ENCODE results near the gene C5orf58. TPM values are rescaled to one million over a fixed set of nuclear protein-coding genes. Genes with fewer than 3 reads are reported as not detected.

Gene C5orf58
- total and polyA plus RNA-seq, 2 donors (not counting 1 experiment from before 2014, with no cell fraction given) = not detected

- no peaks in the 10 kb centered on the region for H3K4me1 ChIP-seq (ENCODE audit: control insufficient read depth in 2 of 2, insufficient read depth in 2 of 2, low read length in 2 of 2)
- peaks cover 0 to 3% (median 1%) of the 10 kb centered on the region in 4 experiments for H3K27me3 ChIP-seq (replicated peaks in 1 of 4; ENCODE audit: control extremely low read depth in 1 of 4, control insufficient read depth in 3 of 4, insufficient read depth in 4 of 4, low read length in 3 of 4)
- H3K27me3 Mint-ChIP-seq = peaks cover 9% of the 10 kb centered on the region
- H3K4me2 ChIP-seq (replicated peaks; ENCODE audit: low read depth, low read length, poor library complexity, severe bottlenecking) = no peak overlapping the region
- H3K36me3 ChIP-seq (replicated peaks in 1 of 2; ENCODE audit: control extremely low read depth in 1 of 2, control insufficient read depth in 1 of 2, extremely low read depth in 1 of 2, insufficient read depth in 2 of 2, low read length in 1 of 2) = no peaks in the 10 kb centered on the region
- CTCF ChIA-PET = interaction anchor here (0.8 to 14.2 kb wide), 3 partner anchors 8 to 202 kb away, joined by 5 to 189 read pairs (median 6); no protein-coding TSS in a partner anchor
- POLR2A ChIA-PET = no interaction called here
- peaks cover 8% of the 10 kb centered on the region for H3K4me1 Mint-ChIP-seq
- intact Hi-C loops (cut with micrococcal nuclease) = no loop called here
- no peak for ATAC-seq (ENCODE audit: low read depth)
- DNase-seq = no peak
- H3K27ac ChIP-seq (ENCODE audit: low read length in 2 of 2) = no peak overlapping the region
- no peak overlapping the region for H3K9ac ChIP-seq (ENCODE audit: low read length)
- no peak overlapping the region for H3K4me3 ChIP-seq (ENCODE audit: control extremely low read depth in 1 of 5, extremely low read depth in 1 of 5, insufficient read depth in 1 of 5, low read depth in 2 of 5, low read length in 4 of 5)
- 94% methylated on average over 5 of the region's 5 CpGs for WGBS (ENCODE audit: insufficient coverage)
- TF ChIP-seq EZH2 (IDR thresholded peaks at IDR 0.05; ENCODE audit: borderline replicate concordance, insufficient read depth, low read depth, low read length, poor library complexity, severe bottlenecking) (no peak), CTCF (IDR thresholded peaks at IDR 0.05) (no peak)
- no peaks in the 10 kb centered on the region for H3K9me3 ChIP-seq (ENCODE audit: control extremely low read depth in 1 of 3, control insufficient read depth in 2 of 3, insufficient read depth in 1 of 3, low read length in 2 of 3)
- H3K4me3 Mint-ChIP-seq = no peak overlapping the region
- H3K79me2 ChIP-seq (ENCODE audit: control insufficient read depth, insufficient read depth, low read length) = no peaks in the 10 kb centered on the region
- H2AFZ ChIP-seq (ENCODE audit: insufficient read depth, low read depth, low read length, poor library complexity, severe bottlenecking) = no peak overlapping the region
- H4K20me1 ChIP-seq (ENCODE audit: control insufficient read depth, insufficient read depth, low read length, poor library complexity, severe bottlenecking) = no peaks in the 10 kb centered on the region
- H3K9me3 Mint-ChIP-seq (ENCODE audit: insufficient read depth) = peaks cover 1% of the 10 kb centered on the region
- H3K27ac Mint-ChIP-seq = no peak overlapping the region
Observed at GRCh38 chr5:170217831-170218230, 15.0 kb upstream of the C5orf58 start.

DNA sequence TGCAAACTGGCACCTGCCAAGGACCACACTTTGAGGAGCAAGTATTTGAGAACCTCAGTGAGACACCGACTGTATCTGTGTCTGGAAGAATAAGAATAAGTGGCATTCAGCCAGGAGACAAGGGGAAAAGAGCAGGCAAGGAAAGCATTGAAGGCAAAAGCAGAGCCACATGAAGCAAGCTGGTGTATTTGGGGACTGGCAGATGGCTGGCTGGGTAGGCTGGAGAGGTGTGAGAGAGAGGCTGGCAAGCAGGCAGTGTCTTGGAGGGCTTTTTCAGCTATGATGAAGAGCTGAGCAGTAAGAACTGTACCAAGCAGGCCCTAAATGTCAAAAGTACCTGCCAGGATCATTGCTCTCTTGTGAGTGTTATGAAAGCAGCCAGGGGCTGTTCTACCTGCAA lies 14.1 kb upstream of the C5orf58 start:
- H2AFZ ChIP-seq (ENCODE audit: insufficient read depth, low read depth, low read length, poor library complexity, severe bottlenecking) = no peak overlapping the region
- DNase-seq (no peak), ATAC-seq (ENCODE audit: low read depth) (no peak)
- no peaks in the 10 kb centered on the region for H3K4me1 ChIP-seq (ENCODE audit: control insufficient read depth in 2 of 2, insufficient read depth in 2 of 2, low read length in 2 of 2)
- H3K4me3 ChIP-seq (ENCODE audit: control extremely low read depth in 1 of 5, extremely low read depth in 1 of 5, insufficient read depth in 1 of 5, low read depth in 2 of 5, low read length in 4 of 5) = no peak overlapping the region
- no peak overlapping the region for H3K4me3 Mint-ChIP-seq
- H3K27me3 ChIP-seq (replicated peaks in 1 of 4; ENCODE audit: control extremely low read depth in 1 of 4, control insufficient read depth in 3 of 4, insufficient read depth in 4 of 4, low read length in 3 of 4) = peaks cover 0 to 3% (median 1%) of the 10 kb centered on the region in 4 experiments
- no peak for TF ChIP-seq EZH2 (IDR thresholded peaks at IDR 0.05; ENCODE audit: borderline replicate concordance, insufficient read depth, low read depth, low read length, poor library complexity, severe bottlenecking)
- no peak for TF ChIP-seq CTCF (IDR thresholded peaks at IDR 0.05)
- H3K9me3 ChIP-seq (ENCODE audit: control extremely low read depth in 1 of 3, control insufficient read depth in 2 of 3, insufficient read depth in 1 of 3, low read length in 2 of 3) = no peaks in the 10 kb centered on the region
- H3K4me2 ChIP-seq (replicated peaks; ENCODE audit: low read depth, low read length, poor library complexity, severe bottlenecking) = no peak overlapping the region
- H3K27me3 Mint-ChIP-seq = peaks cover 7% of the 10 kb centered on the region
- no peak overlapping the region for H3K27ac Mint-ChIP-seq
- WGBS (ENCODE audit: insufficient coverage) = 80% methylated on average over 1 of the region's 1 CpG
- no peaks in the 10 kb centered on the region for H4K20me1 ChIP-seq (ENCODE audit: control insufficient read depth, insufficient read depth, low read length, poor library complexity, severe bottlenecking)
- peaks cover 8% of the 10 kb centered on the region for H3K4me1 Mint-ChIP-seq
- peaks cover 1% of the 10 kb centered on the region for H3K9me3 Mint-ChIP-seq (ENCODE audit: insufficient read depth)
- intact Hi-C loops (cut with micrococcal nuclease) = no loop called here
- H3K36me3 ChIP-seq (replicated peaks in 1 of 2; ENCODE audit: control extremely low read depth in 1 of 2, control insufficient read depth in 1 of 2, extremely low read depth in 1 of 2, insufficient read depth in 2 of 2, low read length in 1 of 2) = no peaks in the 10 kb centered on the region
- no peak overlapping the region for H3K9ac ChIP-seq (ENCODE audit: low read length)
- no peaks in the 10 kb centered on the region for H3K79me2 ChIP-seq (ENCODE audit: control insufficient read depth, insufficient read depth, low read length)
- H3K27ac ChIP-seq (ENCODE audit: low read length in 2 of 2) = no peak overlapping the region
- ChIA-PET CTCF (interaction anchor here (1.0 to 14.2 kb wide), 3 partner anchors 47 to 201 kb away, joined by 3 to 189 read pairs (median 3); no protein-coding TSS in a partner anchor), POLR2A (no interaction called here)

Data from B cell (primary cell).